Activated T-cell treated with anti-CD3 and anti-CD28 coated beads, Interleukin-2, amount 50 U/mL, for 4 hours (primary cell): ENCODE measurements around the gene FOXP4. TPM values are rescaled to one million over a fixed set of nuclear protein-coding genes. Genes with fewer than 3 reads are reported as not detected.

Experiments
- ATAC-seq, 2 donors: fragments of 200-7000 bp; cut with Tn5 transposase; one replicate each; pipeline ENCODE4 v1.10.0; 2021
- DNase-seq: peaks from one replicate; pipeline ENCODE4 v3.0.0-alpha.2; 2020
- H3K27me3 Mint-ChIP-seq: one replicate; pipeline ENCODE4 v1.8.0; 2021; ENCODE audit warnings: low read depth, mixed read lengths
- H3K36me3 Mint-ChIP-seq: one replicate; pipeline ENCODE4 v1.8.0; 2022; ENCODE audit warnings: mixed read lengths; ENCODE audit not compliant: insufficient read depth
- H3K4me1 Mint-ChIP-seq: one replicate; pipeline ENCODE4 v1.8.0; 2021; ENCODE audit warnings: low read depth, mixed read lengths
- H3K4me3 Mint-ChIP-seq: one replicate; pipeline ENCODE4 v1.8.0; 2021; ENCODE audit warnings: mild to moderate bottlenecking, moderate library complexity, mixed read lengths
- H3K9me3 Mint-ChIP-seq: one replicate; pipeline ENCODE4 v1.8.0; 2021; ENCODE audit warnings: mixed read lengths
- total RNA-seq, 3 donors: library from RNA; stranded (reverse); gene quantifications; one replicate each; pipeline ENCODE4 v1.2.1, GENCODE V29; 2021

FOXP4 gene
- total RNA-seq, 3 donors from 2014 or later, result 23.0 to 38.6 (median 28.2) TPM

- Mint-ChIP-seq H3K4me1 (peaks cover 35% of the 10 kb centered on the region), H3K9me3 (no peaks in the 10 kb centered on the region), H3K27me3 (peaks cover 1% of the 10 kb centered on the region), H3K4me3 (no peak overlapping the region), H3K36me3 (no peaks in the 10 kb centered on the region)
- DNase-seq, result no peak
- no peak for ATAC-seq
These were observed 15.7 kb upstream of the FOXP4 start for GRCh38 chr6:41530476-41530875.

GRCh38 chr6:41531016-41531415 is 15.2 kb upstream of the FOXP4 start:
- no peaks in the 10 kb centered on the region for H3K36me3 Mint-ChIP-seq
- ATAC-seq, result no peak
- no peaks in the 10 kb centered on the region for H3K9me3 Mint-ChIP-seq
- H3K4me3 Mint-ChIP-seq, result peak overlapping the region; percentile 81
- H3K4me1 Mint-ChIP-seq, result peaks cover 35% of the 10 kb centered on the region
- H3K27me3 Mint-ChIP-seq, result no peaks in the 10 kb centered on the region
- no peak for DNase-seq

DNA sequence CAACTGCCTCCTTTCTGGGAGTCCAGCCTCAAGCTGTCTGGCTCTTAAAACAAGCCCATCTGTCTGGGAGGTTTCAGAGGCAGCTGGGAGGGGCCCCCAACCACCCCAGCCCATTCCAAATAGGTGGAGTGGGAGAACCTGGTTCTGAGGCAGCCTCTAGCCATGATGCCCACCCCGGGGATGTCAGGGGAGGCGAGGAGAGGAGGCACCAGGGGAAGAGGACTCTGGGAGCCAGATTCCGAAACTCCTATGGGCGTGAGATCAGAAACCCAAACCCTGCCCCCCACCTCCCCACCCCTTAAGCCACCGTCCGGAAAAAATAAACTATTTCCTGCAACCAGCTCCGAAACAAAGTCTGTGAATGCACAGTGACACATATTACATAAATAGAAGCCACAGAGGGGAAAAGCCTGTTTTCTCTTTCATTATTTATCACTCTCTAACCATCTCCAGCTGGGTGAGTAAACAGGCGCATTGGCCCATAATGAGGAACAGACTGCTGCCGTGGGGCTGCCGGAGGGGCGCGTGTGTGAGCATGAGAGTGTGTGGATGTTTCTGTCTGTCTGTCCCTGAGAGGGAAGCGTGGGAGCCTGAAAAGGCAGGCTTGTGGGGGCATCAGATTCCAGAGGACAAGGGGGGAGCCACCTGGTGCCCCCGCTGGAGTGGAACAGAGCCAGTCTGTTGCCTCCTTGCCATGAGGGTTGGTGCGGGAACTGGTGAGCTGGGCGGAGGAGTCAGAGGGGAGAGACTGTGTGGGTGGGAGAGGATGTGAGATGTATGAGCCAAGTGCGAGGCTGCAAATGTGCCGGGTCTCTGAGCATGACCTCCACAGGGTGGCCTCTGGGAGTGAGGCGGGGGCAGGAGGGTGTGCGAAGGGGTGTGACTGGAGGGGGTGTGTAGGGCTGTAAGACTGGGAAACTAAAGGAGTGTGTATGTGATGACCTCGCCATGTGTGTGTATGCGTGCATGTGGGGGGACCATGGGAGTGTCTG is 14.3 kb upstream of the FOXP4 start:
- H3K9me3 Mint-ChIP-seq, result no peaks in the 10 kb centered on the region
- ATAC-seq (peak; percentile 86 to 89), DNase-seq (peak; percentile 64)
- peaks cover 35% of the 10 kb centered on the region for H3K4me1 Mint-ChIP-seq
- H3K4me3 Mint-ChIP-seq, result peak overlapping the region; percentile 81
- H3K36me3 Mint-ChIP-seq, result no peaks in the 10 kb centered on the region
- H3K27me3 Mint-ChIP-seq, result peaks cover 6% of the 10 kb centered on the region

GRCh38 chr6:41535766-41536165 is 10.4 kb upstream of the FOXP4 start:
- Mint-ChIP-seq H3K4me1 (peaks cover 30% of the 10 kb centered on the region), H3K4me3 (no peak overlapping the region), H3K36me3 (no peaks in the 10 kb centered on the region), H3K9me3 (no peaks in the 10 kb centered on the region), H3K27me3 (peaks cover 6% of the 10 kb centered on the region)
- DNase-seq, result no peak
- no peak for ATAC-seq

GRCh38 chr6:41536795-41537758 is 9.1 kb upstream of the FOXP4 start:
- H3K36me3 Mint-ChIP-seq, result no peaks in the 10 kb centered on the region
- H3K4me3 Mint-ChIP-seq, result no peak overlapping the region
- peaks cover 6% of the 10 kb centered on the region for H3K27me3 Mint-ChIP-seq
- no peak for DNase-seq
- no peak for ATAC-seq
- peaks cover 18% of the 10 kb centered on the region for H3K4me1 Mint-ChIP-seq
- no peaks in the 10 kb centered on the region for H3K9me3 Mint-ChIP-seq

DNA sequence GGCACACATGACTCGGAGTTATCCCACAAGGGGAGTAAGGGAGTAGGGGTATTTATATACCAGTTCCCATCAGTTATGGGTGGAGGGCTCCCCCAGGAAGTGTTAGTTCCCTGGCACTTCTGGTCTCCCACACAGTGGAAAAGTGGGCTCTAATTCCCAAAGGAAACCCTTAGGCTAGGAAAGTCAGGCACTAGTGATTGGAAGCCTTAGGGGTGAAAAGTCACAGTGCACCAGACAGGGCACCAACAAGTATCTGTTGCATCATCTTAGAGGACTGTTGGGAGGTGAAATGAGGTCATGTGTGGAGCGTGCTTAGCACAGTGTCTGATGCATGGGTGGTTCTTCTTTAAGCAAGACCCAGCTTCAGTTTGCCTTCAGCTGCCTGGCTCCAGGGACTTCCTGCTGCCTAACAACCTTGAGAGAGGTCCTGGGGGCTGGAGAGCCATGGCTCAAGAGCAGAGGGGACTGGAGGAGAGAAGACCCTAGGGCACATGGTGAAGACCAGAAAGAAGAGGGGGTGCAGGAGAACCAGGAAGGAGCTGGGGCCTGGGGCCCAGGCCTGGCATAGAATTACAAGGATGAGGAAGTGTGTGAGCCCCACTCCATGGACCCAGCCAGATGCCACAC is 7.5 kb upstream of the FOXP4 start:
- no peak overlapping the region for H3K4me3 Mint-ChIP-seq
- DNase-seq (no peak), ATAC-seq (no peak)
- peaks cover 3% of the 10 kb centered on the region for H3K4me1 Mint-ChIP-seq
- H3K27me3 Mint-ChIP-seq, result peaks cover 6% of the 10 kb centered on the region
- H3K9me3 Mint-ChIP-seq, result no peaks in the 10 kb centered on the region
- no peaks in the 10 kb centered on the region for H3K36me3 Mint-ChIP-seq

DNA sequence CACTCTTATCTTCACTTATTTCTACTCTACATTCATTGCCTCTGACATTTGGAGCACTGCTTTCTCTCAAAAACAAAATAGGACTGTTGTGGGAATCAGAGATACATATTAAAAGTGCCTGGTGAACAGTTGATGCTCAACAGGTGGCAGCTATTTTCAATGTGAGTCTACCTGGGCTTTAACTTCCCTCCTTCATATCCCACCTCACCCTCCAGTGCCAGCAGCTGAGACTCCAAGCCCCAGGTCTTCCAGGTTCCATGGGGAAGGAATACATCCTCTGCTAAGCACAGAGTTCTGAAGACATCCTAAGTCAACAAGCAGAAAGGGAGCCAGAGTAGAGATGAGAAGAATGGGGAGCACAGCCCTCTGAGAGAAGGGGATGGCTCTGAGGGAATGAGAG is 7.0 kb upstream of the FOXP4 start:
- Mint-ChIP-seq H3K9me3 (no peaks in the 10 kb centered on the region), H3K4me3 (no peak overlapping the region), H3K27me3 (peaks cover 6% of the 10 kb centered on the region), H3K36me3 (no peaks in the 10 kb centered on the region), H3K4me1 (no peaks in the 10 kb centered on the region)
- ATAC-seq, result no peak
- no peak for DNase-seq

DNA sequence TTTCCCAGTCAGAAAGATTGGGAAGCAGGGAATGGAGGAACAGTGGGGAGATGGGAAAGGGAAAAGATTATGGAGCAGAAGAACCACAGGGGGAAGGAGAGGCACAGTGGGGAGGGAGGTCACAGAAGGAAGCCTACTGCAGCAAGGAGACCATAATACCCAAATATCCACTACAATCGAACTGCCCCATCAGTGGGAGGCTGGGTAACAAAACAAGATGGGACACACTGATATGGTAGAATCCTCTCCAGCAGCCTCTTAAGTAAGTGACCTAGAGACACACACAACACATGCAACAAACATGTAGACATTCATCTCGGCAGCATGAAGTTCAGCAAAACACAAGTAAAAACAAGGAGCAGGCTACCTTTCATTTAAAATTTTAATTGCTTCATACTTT is 4.8 kb upstream of the FOXP4 start:
- ATAC-seq (no peak), DNase-seq (no peak)
- peaks cover 3% of the 10 kb centered on the region for H3K27me3 Mint-ChIP-seq
- no peak overlapping the region for H3K4me3 Mint-ChIP-seq
- H3K4me1 Mint-ChIP-seq, result peaks cover 10% of the 10 kb centered on the region
- no peaks in the 10 kb centered on the region for H3K36me3 Mint-ChIP-seq
- H3K9me3 Mint-ChIP-seq, result no peaks in the 10 kb centered on the region

DNA sequence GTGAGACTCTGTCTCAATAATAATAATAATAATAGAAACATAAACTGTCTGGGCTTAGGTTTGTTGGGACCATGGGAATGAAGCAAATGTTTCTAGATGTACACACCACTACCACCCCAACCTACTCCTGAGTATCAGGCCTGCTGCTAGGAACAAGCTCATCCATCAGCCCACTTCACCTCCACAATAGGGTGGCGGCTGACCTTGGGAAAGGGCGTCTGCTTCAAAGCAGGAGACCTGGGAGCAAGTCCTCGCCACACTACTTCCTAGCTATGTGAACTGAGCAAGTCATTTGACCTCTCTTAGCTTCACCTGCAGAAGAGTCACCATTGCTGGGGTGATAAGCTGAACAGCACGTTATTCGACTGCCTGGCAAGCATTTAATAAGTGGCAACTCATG is 3.1 kb upstream of the FOXP4 start:
- Mint-ChIP-seq H3K9me3 (no peaks in the 10 kb centered on the region), H3K4me3 (no peak overlapping the region), H3K36me3 (no peaks in the 10 kb centered on the region), H3K4me1 (peaks cover 10% of the 10 kb centered on the region), H3K27me3 (no peaks in the 10 kb centered on the region)
- ATAC-seq, result no peak
- no peak for DNase-seq

DNA sequence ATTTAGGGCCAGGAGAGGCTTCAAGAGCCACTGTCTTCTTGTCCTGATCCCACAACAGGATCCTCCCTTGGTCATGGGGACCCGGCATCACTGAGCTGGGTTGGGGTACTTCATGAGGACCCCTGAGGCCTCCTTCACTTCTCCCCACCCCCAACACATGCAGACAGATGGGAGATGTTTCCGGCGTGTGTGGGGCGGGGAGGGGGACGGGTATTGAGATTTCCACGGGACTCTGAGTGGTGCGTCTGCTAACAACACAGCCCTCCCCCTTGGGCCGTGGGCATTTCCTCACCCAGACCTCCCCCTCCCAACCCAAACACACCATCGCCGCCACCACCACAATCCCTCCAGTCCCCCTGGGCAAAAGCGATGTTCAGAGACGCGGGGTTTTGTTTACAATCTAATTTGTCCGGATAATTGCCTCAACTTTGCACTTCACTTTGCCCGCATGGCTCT is 906 bp upstream of the FOXP4 start:
- Mint-ChIP-seq H3K36me3 (peaks cover 2% of the 10 kb centered on the region), H3K27me3 (peaks cover 2% of the 10 kb centered on the region), H3K9me3 (no peaks in the 10 kb centered on the region), H3K4me3 (peak overlapping the region; percentile 85), H3K4me1 (peaks cover 22% of the 10 kb centered on the region)
- DNase-seq, result no peak
- ATAC-seq, result no peak

- peaks cover 22% of the 10 kb centered on the region for H3K4me1 Mint-ChIP-seq
- no peaks in the 10 kb centered on the region for H3K9me3 Mint-ChIP-seq
- ATAC-seq (peak; percentile 64 to 72), DNase-seq (no peak)
- peaks cover 2% of the 10 kb centered on the region for H3K27me3 Mint-ChIP-seq
- H3K4me3 Mint-ChIP-seq, result no peak overlapping the region
- H3K36me3 Mint-ChIP-seq, result peaks cover 5% of the 10 kb centered on the region
These were observed 289 bp downstream of the FOXP4 start for GRCh38 chr6:41546475-41546865.

DNA sequence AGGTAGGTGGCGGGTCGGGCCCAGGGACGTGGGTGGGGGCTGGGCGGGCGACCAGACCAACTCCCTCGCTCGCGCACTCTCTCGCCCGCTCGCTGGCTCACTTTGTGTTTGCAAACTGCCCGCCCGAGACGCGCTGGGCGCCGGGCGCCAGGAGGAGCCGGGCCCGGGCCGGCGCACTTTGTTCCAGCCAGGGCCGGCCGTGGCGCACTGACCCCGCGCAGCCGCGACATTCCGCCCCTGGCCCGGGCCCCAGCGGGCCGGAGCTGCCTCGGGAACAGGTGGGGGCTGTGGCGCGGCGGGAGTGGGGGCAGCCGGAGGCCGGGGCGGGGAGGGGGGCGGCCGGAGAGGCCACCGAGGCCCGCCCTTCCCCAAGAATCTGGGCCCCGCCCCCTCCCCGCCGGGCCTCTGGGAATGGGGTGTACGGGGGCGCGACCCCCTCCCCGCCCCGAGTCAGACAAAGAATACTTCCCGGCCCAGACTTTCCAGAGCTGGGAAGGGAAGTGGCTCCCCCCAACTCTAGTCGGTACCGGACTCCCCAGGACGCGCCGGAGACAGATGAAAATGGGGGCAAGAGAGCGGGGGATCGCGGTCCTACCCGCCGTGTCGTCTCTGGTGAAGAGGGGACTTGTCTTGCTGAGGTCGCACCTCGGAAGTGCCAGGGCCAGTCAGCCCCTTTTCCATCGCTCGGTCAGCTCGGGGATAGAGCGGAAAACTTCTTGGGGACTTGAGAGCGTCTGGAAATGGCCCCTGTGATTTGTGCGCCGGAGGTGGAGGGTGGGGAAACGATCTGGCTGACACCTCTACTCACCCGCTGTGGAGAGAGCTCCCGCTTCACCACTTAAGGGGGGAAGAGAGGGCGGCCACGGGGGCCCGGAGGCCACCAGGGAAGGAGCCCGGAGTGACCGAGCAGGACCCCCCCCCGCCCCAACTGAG is 951 bp downstream of the FOXP4 start:
- peak in 1 of 2 donors; percentile 10 for ATAC-seq
- Mint-ChIP-seq H3K4me1 (peaks cover 22% of the 10 kb centered on the region), H3K9me3 (no peaks in the 10 kb centered on the region), H3K27me3 (peaks cover 2% of the 10 kb centered on the region), H3K36me3 (peaks cover 7% of the 10 kb centered on the region), H3K4me3 (peak overlapping the region; percentile 95)
- no peak for DNase-seq

DNA sequence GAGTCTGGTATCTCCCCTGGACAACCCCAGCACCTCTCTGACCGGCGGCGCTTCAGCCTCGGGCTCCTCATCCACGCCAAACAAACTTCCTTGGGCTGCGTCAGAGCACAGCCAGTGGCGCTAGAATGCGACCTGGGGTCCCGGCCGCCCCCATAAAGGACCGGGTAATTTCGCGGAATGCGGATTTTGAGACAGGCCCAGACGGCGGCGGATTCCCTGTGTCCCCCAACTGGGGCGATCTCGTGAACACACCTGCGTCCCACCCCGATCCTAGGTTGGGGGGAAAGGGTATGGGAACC is 1.6 kb downstream of the FOXP4 start:
- Mint-ChIP-seq H3K27me3 (peaks cover 2% of the 10 kb centered on the region), H3K9me3 (no peaks in the 10 kb centered on the region), H3K36me3 (peaks cover 7% of the 10 kb centered on the region), H3K4me1 (peaks cover 22% of the 10 kb centered on the region), H3K4me3 (peak overlapping the region; percentile 95)
- ATAC-seq (no peak), DNase-seq (no peak)
